Left forelimb (tissue), 1 donor: Measurements from ENCODE around the gene MAPK7.

Experiments used
- DNase-seq: peaks from one replicate; pipeline ENCODE4 v3.0.0-alpha.2; 2018; ENCODE audit warnings: low spot score

The MAPK7 gene

GRCh38 chr17:19421219-19421618 is 42.9 kb downstream of the MAPK7 start:
- DNase-seq, result no peak

DNA sequence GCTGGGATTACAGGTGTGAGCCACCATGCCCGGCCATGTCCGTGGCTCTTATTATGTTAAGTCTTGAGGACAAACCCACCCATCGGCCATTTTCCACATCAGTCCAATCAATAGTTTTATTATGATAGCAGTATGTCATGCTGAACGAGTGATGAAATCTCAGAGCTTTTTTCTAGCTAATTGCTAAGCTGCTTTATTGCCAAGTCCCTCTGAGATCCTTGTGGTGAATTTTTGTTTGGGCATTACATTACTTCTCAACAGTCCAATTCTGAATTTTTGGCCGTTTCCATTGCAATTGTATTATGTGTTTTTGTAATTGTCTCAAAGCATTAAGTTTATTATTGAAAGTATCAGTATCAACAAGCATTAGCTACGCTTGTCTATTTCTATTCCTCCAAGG is 43.6 kb downstream of the MAPK7 start:
- no peak for DNase-seq

- no peak for DNase-seq
Measured at GRCh38 chr17:19424934-19425868, 46.9 kb downstream of the MAPK7 start.

DNA sequence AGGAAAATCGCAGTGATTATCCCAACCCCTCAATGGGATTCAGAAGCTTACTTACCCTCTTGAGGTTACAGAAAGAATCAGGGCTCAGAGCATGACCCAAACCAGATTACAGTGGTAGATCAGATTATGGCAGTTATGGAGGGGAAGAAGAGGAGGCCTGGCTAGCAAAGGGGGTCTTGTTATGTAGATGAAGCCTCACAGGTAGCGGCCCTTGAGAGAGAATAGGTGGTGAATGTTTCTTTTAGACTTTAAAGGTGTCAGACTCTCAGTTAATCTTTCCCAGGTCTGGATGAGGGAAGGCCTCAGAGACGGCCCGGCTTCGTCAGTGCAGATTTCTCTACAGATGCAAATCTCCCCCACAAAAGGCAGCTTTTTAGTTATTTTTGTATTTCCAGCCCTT is 48.3 kb downstream of the MAPK7 start:
- no peak for DNase-seq

GRCh38 chr17:19431691-19432090 is 53.4 kb downstream of the MAPK7 start:
- DNase-seq, result no peak
